GM20431 (cell line): Measurements from ENCODE around the gene RAB7A.

Experiments used
- in situ Hi-C: fragments of 300-500 bp; cut with MseI, MboI; formaldehyde crosslinking; loops from one replicate; pipeline ENCODE4 v1.15.0; 2020; ENCODE audit warnings: low sequenced_read_pairs; ENCODE audit not compliant: unreplicated experiment

The RAB7A gene

GRCh38 chr3:128845778-128846485 lies 119.9 kb downstream of the RAB7A start:
- in situ Hi-C loops = no loop called here

- in situ Hi-C loops = no loop called here
Observed at GRCh38 chr3:128846486-128846891, 120.5 kb downstream of the RAB7A start.

DNA sequence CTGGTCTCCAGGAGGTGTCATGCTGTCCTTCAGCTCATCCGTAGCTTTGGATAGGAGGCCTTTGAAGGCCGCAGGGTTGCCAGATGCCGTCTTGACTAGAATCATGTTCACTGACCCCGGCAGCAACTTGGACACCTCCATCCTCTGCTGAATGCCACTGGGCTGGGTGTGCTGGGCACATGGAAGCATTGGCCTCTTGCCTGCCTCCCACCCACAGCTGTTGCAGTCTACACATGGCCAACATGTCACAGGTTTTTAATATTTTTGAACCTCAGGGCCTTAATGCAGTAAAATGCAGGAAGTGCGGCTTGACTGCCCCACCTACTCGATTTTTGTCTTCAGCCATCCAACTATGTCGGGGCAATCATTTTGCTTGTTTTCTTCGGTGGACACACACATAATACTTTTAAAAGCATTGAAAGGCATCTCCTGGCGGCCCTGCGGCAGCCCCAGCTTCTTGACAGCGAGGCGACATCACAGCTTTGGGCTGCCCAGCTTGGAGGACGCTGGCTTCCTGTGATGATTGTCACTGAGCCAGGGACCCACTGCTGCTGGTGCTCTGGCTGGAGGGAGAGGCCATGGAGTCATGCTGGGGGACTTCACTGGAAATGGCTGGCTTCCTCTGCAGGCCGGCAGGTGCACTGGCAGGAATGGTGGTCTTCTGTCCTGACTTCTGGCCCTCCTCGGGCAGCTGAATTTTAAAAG lies 121.8 kb downstream of the RAB7A start:
- in situ Hi-C loops = no loop called here

- in situ Hi-C loops = no loop called here
Observed at GRCh38 chr3:128848936-128849335, 123.0 kb downstream of the RAB7A start.

GRCh38 chr3:128849911-128850455 lies 124.0 kb downstream of the RAB7A start:
- in situ Hi-C loops = no loop called here

GRCh38 chr3:128850544-128850943 lies 124.6 kb downstream of the RAB7A start:
- in situ Hi-C loops = no loop called here

- in situ Hi-C loops = no loop called here
Observed at GRCh38 chr3:128851601-128852000, 125.6 kb downstream of the RAB7A start.

- in situ Hi-C loops = no loop called here
Observed at GRCh38 chr3:128853826-128854225, 127.8 kb downstream of the RAB7A start.

GRCh38 chr3:128854475-128854874 lies 128.5 kb downstream of the RAB7A start:
- in situ Hi-C loops = no loop called here

DNA sequence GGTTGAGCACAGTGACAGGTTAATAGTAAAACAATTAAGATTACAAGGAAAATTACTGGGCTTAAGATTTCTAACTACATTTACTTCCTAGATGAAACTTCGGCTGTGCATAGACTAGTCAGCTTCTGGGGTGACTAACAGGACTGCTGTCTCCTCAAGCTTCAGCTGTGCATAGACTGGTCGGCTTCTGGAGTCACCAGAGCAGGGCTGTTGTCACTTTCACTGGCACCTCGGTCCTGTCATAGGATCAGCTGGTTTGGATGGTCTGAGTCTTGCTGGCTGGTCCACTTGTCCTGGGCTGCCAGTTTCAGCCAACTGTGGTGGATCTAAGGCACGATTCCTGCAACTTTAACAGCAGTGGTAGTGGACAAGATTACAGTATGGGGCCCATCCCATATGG lies 129.6 kb downstream of the RAB7A start:
- in situ Hi-C loops = no loop called here

DNA sequence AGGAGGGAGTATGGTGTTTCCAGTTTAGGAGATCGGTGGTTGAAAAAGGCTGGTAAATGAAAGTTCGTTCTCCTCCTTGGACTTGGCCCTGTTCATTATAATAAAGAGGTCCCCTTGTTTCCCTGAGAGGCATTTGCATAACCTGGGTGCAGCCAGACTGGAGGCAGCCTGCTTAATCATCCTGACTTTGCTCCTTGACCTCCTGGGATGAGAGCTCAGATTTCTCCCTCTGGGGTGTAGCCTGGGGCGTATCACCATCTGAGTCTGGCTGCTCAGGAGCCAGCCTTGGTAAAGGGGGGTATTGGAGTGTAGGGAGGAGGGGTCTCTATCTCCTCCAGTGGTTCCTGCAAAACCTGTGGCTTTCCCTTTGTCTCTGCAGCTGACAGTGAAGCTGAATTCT lies 132.2 kb downstream of the RAB7A start:
- in situ Hi-C loops = no loop called here

GRCh38 chr3:128859630-128860029 lies 133.6 kb downstream of the RAB7A start:
- in situ Hi-C loops = no loop called here

DNA sequence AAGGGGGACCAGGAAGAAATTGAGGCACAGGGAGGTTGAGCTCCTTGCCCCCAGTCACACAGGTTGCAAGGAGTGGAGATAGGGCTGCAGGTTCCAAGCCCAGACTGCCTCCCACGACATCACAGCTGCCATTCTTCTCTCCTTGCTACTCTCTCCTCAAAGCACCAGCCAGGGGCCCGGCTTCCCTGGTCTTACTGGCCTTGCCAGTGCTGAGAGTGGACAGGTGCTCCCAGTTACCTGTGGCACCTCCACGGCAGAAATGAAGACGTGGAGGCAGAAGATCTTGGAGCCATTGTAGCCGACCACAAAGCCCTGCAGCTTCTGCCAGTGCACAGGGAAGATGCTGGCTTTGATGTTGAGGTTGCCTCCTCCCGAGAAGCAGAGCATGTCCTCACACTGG lies 135.5 kb downstream of the RAB7A start:
- in situ Hi-C loops = no loop called here

DNA sequence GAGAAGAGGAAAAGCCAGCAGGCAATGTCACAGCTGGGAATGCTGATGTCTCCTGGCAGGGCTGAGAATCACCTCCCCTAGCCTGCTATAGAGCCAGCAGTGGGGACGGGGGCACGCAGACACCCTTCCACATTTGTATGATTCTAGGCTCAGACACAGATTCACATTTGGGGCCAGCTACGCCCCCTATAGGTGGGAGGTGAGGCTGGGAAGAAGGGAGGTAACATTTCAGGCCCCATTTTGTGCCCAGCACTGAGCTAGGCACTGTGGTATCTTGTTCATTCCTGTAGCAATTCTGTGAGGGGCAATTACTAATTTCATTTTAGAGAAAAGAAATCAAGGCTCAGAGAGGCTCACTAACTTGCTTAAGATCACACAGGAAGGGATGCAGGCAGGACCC lies 137.6 kb downstream of the RAB7A start:
- in situ Hi-C loops = no loop called here
